ENCODE results near the gene SLC44A4. TPM values are rescaled to one million over a fixed set of nuclear protein-coding genes. Genes with fewer than 3 reads are reported as not detected.

SLC44A4 gene
- polyA plus RNA-seq, 1 of the 3 experiments (the other 2 are of a cell fraction), result 0.26 TPM

DNA sequence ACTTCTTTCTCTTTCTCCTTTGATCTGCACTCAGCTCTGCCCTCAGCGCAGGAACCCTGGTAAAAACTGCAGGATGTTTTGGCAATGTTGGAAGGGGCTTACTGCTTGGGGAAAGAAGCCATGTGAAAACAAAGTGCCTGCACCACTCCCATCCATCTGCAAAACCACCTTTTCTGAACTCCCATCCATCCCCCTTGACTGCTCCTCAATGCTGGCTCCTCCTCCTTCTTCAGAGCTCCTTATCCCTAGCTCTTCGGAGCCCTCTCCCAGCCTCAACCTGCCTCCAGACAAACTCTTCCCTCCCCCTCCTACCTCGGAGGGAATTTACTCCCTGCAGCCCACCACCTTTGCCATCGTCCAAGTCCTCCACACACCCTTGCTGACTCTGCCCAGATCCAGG, 27.3 kb upstream of the SLC44A4 start (continued):
- TF ChIP-seq CHD2 (IDR thresholded peaks at IDR 0.05; ENCODE audit: low read length, partially characterized antibody), result no peak
- no peak for TF ChIP-seq FOXJ3 (CRISPR knock-in tag; IDR thresholded peaks at IDR 0.05)
- TF ChIP-seq TAF1 (IDR thresholded peaks at IDR 0.05; ENCODE audit: borderline replicate concordance, low read depth, low read length), result no peak
- TF ChIP-seq RFX5 (IDR thresholded peaks at IDR 0.05; ENCODE audit: low read length), result no peak
- no peak for TF ChIP-seq RXRA (IDR thresholded peaks at IDR 0.05; ENCODE audit: borderline replicate concordance, low read depth)
- TF ChIP-seq PBX3 (IDR thresholded peaks at IDR 0.05), result no peak
- no peak for TF ChIP-seq POLR2AphosphoS5 (IDR thresholded peaks at IDR 0.05; ENCODE audit: low read depth, low read length)

DNA sequence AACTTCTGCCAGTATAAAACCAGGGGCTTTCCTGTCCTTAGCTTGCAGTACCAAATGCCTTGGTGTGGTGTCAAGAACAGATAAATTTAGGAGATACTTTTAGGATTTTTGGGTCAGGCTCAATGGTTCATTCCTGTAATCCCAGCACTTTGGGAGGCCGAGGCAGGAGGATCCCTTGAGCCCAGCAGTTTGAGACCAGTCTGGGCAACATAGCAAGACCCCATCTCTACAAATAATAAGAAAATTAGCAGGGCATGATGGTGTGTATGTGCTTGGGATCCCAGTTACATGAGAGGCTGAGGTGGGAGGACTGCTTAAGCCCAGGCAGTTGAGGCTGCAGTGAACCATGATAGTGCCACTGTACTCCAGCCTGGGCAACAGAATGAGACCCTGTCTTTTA, 26.2 kb upstream of the SLC44A4 start:
- H4K20me1 ChIP-seq (ENCODE audit: insufficient read depth), result no peaks in the 10 kb centered on the region
- POLR2A ChIA-PET, result no interaction called here
- no peaks in the 10 kb centered on the region for H3K9me3 ChIP-seq
- H3K4me1 ChIP-seq (ENCODE audit: control insufficient read depth in 1 of 2, insufficient read depth in 2 of 2, low read depth in 1 of 2, low read length in 1 of 2), result peaks cover under 1 to 18% of the 10 kb centered on the region in 2 experiments; a peak in 1 of 4 replicates
- H3F3A ChIP-seq (replicated peaks; ENCODE audit: insufficient read depth), result peaks cover 17% of the 10 kb centered on the region
- no peak overlapping the region for H3K27ac ChIP-seq (ENCODE audit: low read depth in 2 of 2, low read length in 1 of 2)
- DNase-seq, result no peak
- H3K27me3 ChIP-seq (ENCODE audit: insufficient read depth), result no peaks in the 10 kb centered on the region
- WGBS (ENCODE audit: low lambda C conversion rate), result 91% methylated on average over 1 of the region's 1 CpG
- H3K4me3 ChIP-seq (ENCODE audit: low read depth in 2 of 2, low read length in 1 of 2), result no peak overlapping the region
- CTCF ChIA-PET, result interaction anchor here (3.1 kb wide), 1 partner anchor 48 kb away, joined by 9 read pairs; no protein-coding TSS in a partner anchor
- H3K9ac ChIP-seq, result no peak overlapping the region
- no peaks in the 10 kb centered on the region for H3K9me2 ChIP-seq
- TF ChIP-seq GABPA (IDR thresholded peaks at IDR 0.05; ENCODE audit: low read depth) (no peak), RFX5 (IDR thresholded peaks at IDR 0.05; ENCODE audit: low read length) (no peak), TAF1 (IDR thresholded peaks at IDR 0.05; ENCODE audit: borderline replicate concordance, low read depth, low read length) (no peak), FOXJ3 (CRISPR knock-in tag; IDR thresholded peaks at IDR 0.05) (no peak), CHD2 (IDR thresholded peaks at IDR 0.05; ENCODE audit: low read length, partially characterized antibody) (no peak), REST (IDR thresholded peaks at IDR 0.05; ENCODE audit: low read depth, low read length) (no peak), GATA2 (CRISPR knock-in tag; IDR thresholded peaks at IDR 0.05) (no peak), RXRA (IDR thresholded peaks at IDR 0.05; ENCODE audit: borderline replicate concordance, low read depth) (no peak), FOSL2 (IDR thresholded peaks at IDR 0.05; ENCODE audit: borderline replicate concordance, low read depth) (no peak), SIN3A (IDR thresholded peaks at IDR 0.05; ENCODE audit: borderline replicate concordance, low read depth, low read length) (no peak), TEAD4 (IDR thresholded peaks at IDR 0.05; ENCODE audit: borderline replicate concordance, insufficient read depth) (no peak), FOXM1 (IDR thresholded peaks at IDR 0.05; ENCODE audit: low read depth) (no peak), NFIC (IDR thresholded peaks at IDR 0.05; ENCODE audit: borderline replicate concordance) (no peak), MXI1 (IDR thresholded peaks at IDR 0.05; ENCODE audit: low read depth, low read length) (no peak), SMC3 (IDR thresholded peaks at IDR 0.05; ENCODE audit: low read depth, low read length) (no peak), MEF2A (IDR thresholded peaks at IDR 0.05; ENCODE audit: borderline replicate concordance, low read depth) (no peak), EZH2phosphoT487 (IDR thresholded peaks at IDR 0.05; ENCODE audit: borderline replicate concordance, low read depth) (no peak), IRF3 (IDR thresholded peaks at IDR 0.05; ENCODE audit: low read depth, low read length) (no peak), EP300 (IDR thresholded peaks at IDR 0.05; ENCODE audit: borderline replicate concordance in 1 of 2, low read depth in 1 of 2, low read length in 1 of 2) (no peak)
- TF ChIP-seq, protein P1, sequence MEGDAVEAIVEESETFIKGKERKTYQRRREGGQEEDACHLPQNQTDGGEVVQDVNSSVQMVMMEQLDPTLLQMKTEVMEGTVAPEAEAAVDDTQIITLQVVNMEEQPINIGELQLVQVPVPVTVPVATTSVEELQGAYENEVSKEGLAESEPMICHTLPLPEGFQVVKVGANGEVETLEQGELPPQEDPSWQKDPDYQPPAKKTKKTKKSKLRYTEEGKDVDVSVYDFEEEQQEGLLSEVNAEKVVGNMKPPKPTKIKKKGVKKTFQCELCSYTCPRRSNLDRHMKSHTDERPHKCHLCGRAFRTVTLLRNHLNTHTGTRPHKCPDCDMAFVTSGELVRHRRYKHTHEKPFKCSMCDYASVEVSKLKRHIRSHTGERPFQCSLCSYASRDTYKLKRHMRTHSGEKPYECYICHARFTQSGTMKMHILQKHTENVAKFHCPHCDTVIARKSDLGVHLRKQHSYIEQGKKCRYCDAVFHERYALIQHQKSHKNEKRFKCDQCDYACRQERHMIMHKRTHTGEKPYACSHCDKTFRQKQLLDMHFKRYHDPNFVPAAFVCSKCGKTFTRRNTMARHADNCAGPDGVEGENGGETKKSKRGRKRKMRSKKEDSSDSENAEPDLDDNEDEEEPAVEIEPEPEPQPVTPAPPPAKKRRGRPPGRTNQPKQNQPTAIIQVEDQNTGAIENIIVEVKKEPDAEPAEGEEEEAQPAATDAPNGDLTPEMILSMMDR (IDR thresholded peaks at IDR 0.05), result no peak
- no peaks in the 10 kb centered on the region for H3K36me3 ChIP-seq (replicated peaks in 1 of 2; ENCODE audit: control insufficient read depth in 1 of 2, insufficient read depth in 2 of 2, low read length in 1 of 2)
- no peak overlapping the region for H3K4me2 ChIP-seq
- H2AFZ ChIP-seq (ENCODE audit: low read depth), result no peak overlapping the region
- peaks cover 3% of the 10 kb centered on the region; the same call in 1 of the 2 replicates for H3K79me2 ChIP-seq (ENCODE audit: insufficient read depth)
